Suprapubic skin (tissue), 4 donors: Measurements from ENCODE around the gene PLXNA1.

Experiments
- CTCF ChIP-seq, 2 donors: fragments of 200-600 bp in 1 of 2; fragments of 450-650 bp in 1 of 2; sonication (generic) in 1 of 2; IDR thresholded peaks; one replicate each; pipeline ENCODE4 v1.5.1; 2016 to 2019; ENCODE audit warnings: antibody characterized with exemption in 2 of 2, mild to moderate bottlenecking in 1 of 2, moderate library complexity in 1 of 2
- POLR2A ChIP-seq, 2 donors: fragments of 450-650 bp; IDR thresholded peaks; one replicate each; pipeline ENCODE4 v1.6.1; 2017; ENCODE audit warnings: antibody characterized with exemption in 2 of 2, mild to moderate bottlenecking in 2 of 2, moderate library complexity in 2 of 2
- POLR2AphosphoS5 ChIP-seq, 3 donors: sonication (generic); formaldehyde crosslinking; IDR thresholded peaks; one replicate each; pipeline ENCODE4 v1.6.1; 2017; ENCODE audit warnings: antibody characterized with exemption in 3 of 3

GRCh38 chr3:126964261-126964660, 18.7 kb upstream of the PLXNA1 start:
- TF ChIP-seq CTCF (IDR thresholded peaks at IDR 0.05): no peak
- no peak for TF ChIP-seq POLR2A (IDR thresholded peaks at IDR 0.05)
- no peak for TF ChIP-seq POLR2AphosphoS5 (IDR thresholded peaks at IDR 0.05)
